Measurements from ENCODE around the gene GALNT6. TPM values are rescaled to one million over a fixed set of nuclear protein-coding genes. Genes with fewer than 3 reads are reported as not detected.

Gene GALNT6
- total and polyA plus RNA-seq, 2 of the 13 experiments (the other 11 are each of a cell fraction or from before 2014, with no cell fraction given): 1.0 to 1.1 TPM

DNA sequence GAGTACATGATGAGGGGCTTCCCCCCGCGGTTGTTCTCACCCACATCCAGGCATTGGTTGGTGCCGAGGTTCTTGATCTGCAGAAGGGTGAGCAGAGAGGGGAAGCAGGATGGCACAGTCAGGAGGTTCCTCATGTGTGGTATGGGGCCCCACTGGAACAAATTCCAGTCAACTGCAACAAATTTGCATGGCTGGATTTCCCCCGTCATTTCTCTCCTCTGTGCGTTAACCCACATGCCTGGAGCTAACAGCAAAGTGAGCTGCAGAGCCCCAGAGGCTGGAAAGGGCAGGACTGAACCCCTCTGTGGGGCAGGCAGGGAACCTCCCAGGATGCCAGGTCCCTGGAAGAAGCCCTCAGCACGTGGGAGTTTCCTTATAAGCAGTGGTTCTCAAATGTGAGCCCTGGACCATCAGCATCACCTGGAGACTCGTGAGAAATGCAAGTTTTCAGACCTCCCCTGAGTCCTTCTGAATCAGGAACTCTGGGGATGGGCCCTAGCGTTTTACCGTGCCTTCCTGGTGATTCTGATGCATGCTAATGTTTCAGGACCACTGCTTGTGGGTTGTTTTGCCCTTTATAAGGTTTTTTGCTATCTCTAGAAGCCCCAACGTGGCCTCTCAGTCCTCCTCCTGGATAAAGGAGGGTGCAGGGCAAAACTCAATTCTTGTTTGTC is 33.7 kb downstream of the GALNT6 start:
- no peak for FAIRE-seq
- no peaks in the 10 kb centered on the region for H3K9me3 ChIP-seq (ENCODE audit: low read length)
- H3K27me3 ChIP-seq (ENCODE audit: control insufficient read depth in 1 of 2, insufficient read depth in 2 of 2, low read length in 2 of 2): no peaks in the 10 kb centered on the region
- H3K79me2 ChIP-seq (ENCODE audit: insufficient read depth, low read length): no peaks in the 10 kb centered on the region
- 51% methylated on average over 9 of the region's 10 CpGs for WGBS (ENCODE audit: low lambda C conversion rate)
- TF ChIP-seq ZNF629 (CRISPR knock-in tag; conservative IDR thresholded peaks at IDR 0.05) (no peak), PPARG (CRISPR knock-in tag; conservative IDR thresholded peaks at IDR 0.05) (no peak), ZNF367 (CRISPR knock-in tag; IDR thresholded peaks at IDR 0.05; ENCODE audit: borderline replicate concordance) (no peak)
- H3K36me3 ChIP-seq (replicated peaks in 1 of 2; ENCODE audit: control insufficient read depth in 1 of 2, insufficient read depth in 2 of 2, low read length in 2 of 2): no peaks in the 10 kb centered on the region
- ChIA-PET POLR2A (no interaction called here), CTCF (ENCODE audit: low intra/inter-chr PET ratio, low total read pairs) (no interaction called here)
- peaks cover 31% of the 10 kb centered on the region for H3K4me1 ChIP-seq (ENCODE audit: insufficient read depth, low read length)
- no peak for DNase-seq (ENCODE audit: low spot score)
- H3K27ac ChIP-seq (ENCODE audit: extremely low read length, insufficient read depth, low read length): no peak overlapping the region
- no peaks in the 10 kb centered on the region for H4K20me1 ChIP-seq (ENCODE audit: insufficient read depth, low read length)
- intact Hi-C loops (cut with micrococcal nuclease; ENCODE audit: unreplicated experiment): no loop called here
- H3K4me2 ChIP-seq (ENCODE audit: low read depth, low read length): no peak overlapping the region
- BruUV-seq (replicated peaks): no TSS peak
- no peak overlapping the region for H3K4me3 ChIP-seq (replicated peaks in 1 of 3; ENCODE audit: insufficient read depth in 1 of 3, low read depth in 2 of 3, low read length in 3 of 3)
- ATAC-seq: no peak
- no peak overlapping the region for H3K9ac ChIP-seq (ENCODE audit: insufficient read depth, low read depth, low read length)
- in situ Hi-C loops (cut with HindIII; ENCODE audit: extremely low pct_ligation_motif_present, low pct_unique_long_range_greater_than_20kb): no loop called here
- H2AFZ ChIP-seq (ENCODE audit: low read length): no peak overlapping the region

GRCh38 chr12:51351913-51352532 is 39.2 kb downstream of the GALNT6 start:
- Histone ChIP-seq H4K20me1 (ENCODE audit: insufficient read depth, low read length) (no peaks in the 10 kb centered on the region), H3K79me2 (ENCODE audit: insufficient read depth, low read length) (no peaks in the 10 kb centered on the region), H3K9ac (ENCODE audit: insufficient read depth, low read depth, low read length) (no peak overlapping the region), H3K4me1 (ENCODE audit: insufficient read depth, low read length) (peaks cover 6% of the 10 kb centered on the region), H3K9me3 (ENCODE audit: low read length) (no peaks in the 10 kb centered on the region), H3K27me3 (ENCODE audit: control insufficient read depth in 1 of 2, insufficient read depth in 2 of 2, low read length in 2 of 2) (peaks cover 0 to 2% of the 10 kb centered on the region in 2 experiments; a peak in 2 of 5 replicates), H3K36me3 (replicated peaks in 1 of 2; ENCODE audit: control insufficient read depth in 1 of 2, insufficient read depth in 2 of 2, low read length in 2 of 2) (no peaks in the 10 kb centered on the region), H3K27ac (ENCODE audit: extremely low read length, insufficient read depth, low read length) (no peak overlapping the region), H3K4me2 (ENCODE audit: low read depth, low read length) (no peak overlapping the region), H3K4me3 (replicated peaks in 1 of 3; ENCODE audit: insufficient read depth in 1 of 3, low read depth in 2 of 3, low read length in 3 of 3) (no peak overlapping the region), H2AFZ (ENCODE audit: low read length) (no peak overlapping the region)
- WGBS (ENCODE audit: low lambda C conversion rate): 31% methylated on average over 8 of the region's 11 CpGs
- intact Hi-C loops (cut with micrococcal nuclease; ENCODE audit: unreplicated experiment): no loop called here
- in situ Hi-C loops (cut with HindIII; ENCODE audit: extremely low pct_ligation_motif_present, low pct_unique_long_range_greater_than_20kb): no loop called here
- CTCF ChIA-PET (ENCODE audit: low intra/inter-chr PET ratio, low total read pairs): interaction anchor here (1.1 kb wide), 1 partner anchor 527 kb away, joined by 3 read pairs; no protein-coding TSS in a partner anchor
- FAIRE-seq: peak; percentile 69
- BruUV-seq (replicated peaks): no TSS peak
- POLR2A ChIA-PET: no interaction called here
- peak; percentile 75 for ATAC-seq
- peak; percentile 30 for DNase-seq (ENCODE audit: low spot score)
- TF ChIP-seq RAD21 (CRISPR knock-in tag; IDR thresholded peaks at IDR 0.05) (peak; percentile 62; the same call in 1 of the 2 replicates), GABPA (IDR thresholded peaks at IDR 0.05; ENCODE audit: low read depth, low read length) (no peak), GABPA (CRISPR knock-in tag; IDR thresholded peaks at IDR 0.05; ENCODE audit: low read depth) (no peak), ZNF354B (CRISPR knock-in tag; IDR thresholded peaks at IDR 0.05) (no peak), ZNF572 (CRISPR knock-in tag; IDR thresholded peaks at IDR 0.05) (no peak), ZBTB49 (CRISPR knock-in tag; IDR thresholded peaks at IDR 0.05; ENCODE audit: borderline replicate concordance) (no peak), ZNF670 (CRISPR knock-in tag; IDR thresholded peaks at IDR 0.05; ENCODE audit: borderline replicate concordance) (no peak), STAG1 (CRISPR knock-in tag; IDR thresholded peaks at IDR 0.05) (peak; percentile 82), GMEB1 (CRISPR knock-in tag; IDR thresholded peaks at IDR 0.05; ENCODE audit: borderline replicate concordance) (no peak), SMC3 (IDR thresholded peaks at IDR 0.05; ENCODE audit: low read length) (peak; percentile 69; the same call in 1 of the 2 replicates), ZNF781 (CRISPR knock-in tag; IDR thresholded peaks at IDR 0.05; ENCODE audit: borderline replicate concordance, not compliant biosample characterization) (no peak)

Data from HepG2 (cell line).